Spinal cord (tissue), 4 donors: ENCODE data around the gene C10orf88. TPM values are rescaled to one million over a fixed set of nuclear protein-coding genes. Genes with fewer than 3 reads are reported as not detected.

Source experiments
- polyA plus RNA-seq, 2 donors: library from polyadenylated mRNA; unstranded; fragments of 120-200 nt; gene quantifications; one replicate each; pipeline ENCODE4 v1.2.1, GENCODE V29; 2013; ENCODE audit not compliant: insufficient read length in 2 of 2
- total RNA-seq, 2 donors: library from RNA; depleted of rRNA in 1 of 2; stranded (reverse); fragments of 120-200 nt in 1 of 2; fragments of >200 nt in 1 of 2; gene quantifications; one replicate each; pipeline versions ENCODE4 v1.2.3 to v1.2.4, GENCODE V29; 2013 to 2014

Gene C10orf88
- total and polyA plus RNA-seq, 4 donors: 11.2 to 33.7 (median 18.6) TPM

Other genes starting within 250 kb of the C10orf88 start
- under 1 TPM; 0.69 to 0.88 TPM for gene CUZD1, start 108.4 kb downstream of the C10orf88 start, total RNA-seq
- 1 to 10 TPM; 1.9 to 2.0 TPM for gene CUZD1, start 108.4 kb downstream of the C10orf88 start, polyA plus RNA-seq
- 1 to 10 TPM; 2.6 to 4.9 TPM for gene FAM24B, start 74.6 kb downstream of the C10orf88 start, total RNA-seq
- 1 to 10 TPM; 5.8 to 8.5 TPM for gene FAM24B, start 74.6 kb downstream of the C10orf88 start, polyA plus RNA-seq
- not detected for gene FAM24A, start 43.6 kb downstream of the C10orf88 start, total RNA-seq
- gene FAM24A, start 43.6 kb downstream of the C10orf88 start, polyA plus RNA-seq: not detected
- 10 to 100 TPM in 1 of 2 donors, 1 to 10 TPM in 1; 9.0 to 11.6 TPM for gene PSTK, start 26.2 kb upstream of the C10orf88 start, total RNA-seq
- gene PSTK, start 26.2 kb upstream of the C10orf88 start, polyA plus RNA-seq: 10 to 100 TPM; 12.3 to 13.6 TPM
- 10 to 100 TPM in 1 of 2 donors, 1 to 10 TPM in 1; 8.4 to 16.4 TPM for gene IKZF5, start 54.6 kb upstream of the C10orf88 start, total RNA-seq
- gene IKZF5, start 54.6 kb upstream of the C10orf88 start, polyA plus RNA-seq: 10 to 100 TPM; 17.5 to 22.8 TPM
- gene ACADSB, start 54.8 kb upstream of the C10orf88 start, total RNA-seq: 10 to 100 TPM; 14.0 to 23.1 TPM
- 10 to 100 TPM; 17.2 to 18.8 TPM for gene ACADSB, start 54.8 kb upstream of the C10orf88 start, polyA plus RNA-seq
- under 1 TPM in 1 of 2 donors, not detected in 1; 0.20 TPM for gene HMX3, start 181.7 kb upstream of the C10orf88 start, total RNA-seq
- under 1 TPM; 0.27 to 0.59 TPM for gene HMX3, start 181.7 kb upstream of the C10orf88 start, polyA plus RNA-seq
- gene HMX2, start 193.9 kb upstream of the C10orf88 start, total RNA-seq: not detected
- under 1 TPM; 0.09 to 0.68 TPM for gene HMX2, start 193.9 kb upstream of the C10orf88 start, polyA plus RNA-seq
- 100 to 1,000 TPM in 1 of 2 donors, 10 to 100 TPM in 1; 97.7 to 125 TPM for gene BUB3, start 200.2 kb upstream of the C10orf88 start, total RNA-seq
- gene BUB3, start 200.2 kb upstream of the C10orf88 start, polyA plus RNA-seq: 10 to 100 TPM; 79.5 to 98.1 TPM